VCaP (cell line): ENCODE results near the gene FNIP1.
A peak's percentile ranks its signal among the peaks of the same experiment; 100 is the strongest.

Source experiments
- H3K27ac ChIP-seq: fragments of 450-650 bp; 2 replicates; pipeline ENCODE4 v1.5.1; 2017
- TF ChIP-seq, protein P1 (sequence below): fragments of 450-650 bp; conservative IDR thresholded peaks from 2 replicates; pipeline ENCODE4 v1.5.1; 2017; ENCODE audit warnings: mild to moderate bottlenecking, moderate library complexity

The FNIP1 gene

DNA sequence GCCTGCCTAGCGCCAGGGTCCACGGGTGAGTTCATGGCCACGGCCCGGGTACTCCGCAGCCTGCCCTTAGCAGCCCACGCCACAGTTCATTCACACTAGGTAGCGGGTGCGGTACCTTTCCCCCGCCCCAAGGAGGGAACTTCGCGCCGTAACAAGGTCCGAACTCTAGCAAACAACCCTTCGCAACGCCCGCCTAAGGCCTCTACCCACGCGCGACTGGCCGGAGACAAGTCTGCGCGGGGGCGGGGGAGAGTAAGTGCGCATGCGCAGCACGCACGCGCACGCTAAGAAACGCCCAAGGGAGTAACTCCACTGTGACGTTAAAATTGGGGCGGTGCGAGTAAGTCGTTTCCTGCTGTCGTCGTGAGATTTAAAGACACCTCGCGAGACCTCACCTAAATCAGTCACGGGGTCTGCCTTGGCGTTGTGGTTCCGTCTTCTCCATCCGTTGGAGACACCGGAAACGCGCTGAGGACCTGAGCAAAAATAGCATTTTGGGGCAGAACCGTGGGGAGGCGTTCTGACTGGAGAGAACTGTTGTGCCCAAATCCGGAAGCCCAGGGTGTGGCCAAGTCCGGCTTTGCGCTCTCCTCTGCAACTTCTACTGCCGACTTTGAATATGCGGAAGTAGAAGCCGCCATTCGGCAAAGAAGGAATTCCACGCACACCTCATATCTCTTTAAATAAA lies 161.7 kb downstream of the FNIP1 start, which contains the start of gene RAPGEF6:
RAPGEF6 (minus strand) TSS at position 234 of the 688 bp plus-strand sequence; CDS start at position 35, 199 bp downstream.
- TF ChIP-seq, protein P1, sequence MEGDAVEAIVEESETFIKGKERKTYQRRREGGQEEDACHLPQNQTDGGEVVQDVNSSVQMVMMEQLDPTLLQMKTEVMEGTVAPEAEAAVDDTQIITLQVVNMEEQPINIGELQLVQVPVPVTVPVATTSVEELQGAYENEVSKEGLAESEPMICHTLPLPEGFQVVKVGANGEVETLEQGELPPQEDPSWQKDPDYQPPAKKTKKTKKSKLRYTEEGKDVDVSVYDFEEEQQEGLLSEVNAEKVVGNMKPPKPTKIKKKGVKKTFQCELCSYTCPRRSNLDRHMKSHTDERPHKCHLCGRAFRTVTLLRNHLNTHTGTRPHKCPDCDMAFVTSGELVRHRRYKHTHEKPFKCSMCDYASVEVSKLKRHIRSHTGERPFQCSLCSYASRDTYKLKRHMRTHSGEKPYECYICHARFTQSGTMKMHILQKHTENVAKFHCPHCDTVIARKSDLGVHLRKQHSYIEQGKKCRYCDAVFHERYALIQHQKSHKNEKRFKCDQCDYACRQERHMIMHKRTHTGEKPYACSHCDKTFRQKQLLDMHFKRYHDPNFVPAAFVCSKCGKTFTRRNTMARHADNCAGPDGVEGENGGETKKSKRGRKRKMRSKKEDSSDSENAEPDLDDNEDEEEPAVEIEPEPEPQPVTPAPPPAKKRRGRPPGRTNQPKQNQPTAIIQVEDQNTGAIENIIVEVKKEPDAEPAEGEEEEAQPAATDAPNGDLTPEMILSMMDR: 0 out of 2 replicates have a peak, but pooled peaks have one; percentile 11
- peak within 1 kb of the TSS; percentile 99 for H3K27ac ChIP-seq

DNA sequence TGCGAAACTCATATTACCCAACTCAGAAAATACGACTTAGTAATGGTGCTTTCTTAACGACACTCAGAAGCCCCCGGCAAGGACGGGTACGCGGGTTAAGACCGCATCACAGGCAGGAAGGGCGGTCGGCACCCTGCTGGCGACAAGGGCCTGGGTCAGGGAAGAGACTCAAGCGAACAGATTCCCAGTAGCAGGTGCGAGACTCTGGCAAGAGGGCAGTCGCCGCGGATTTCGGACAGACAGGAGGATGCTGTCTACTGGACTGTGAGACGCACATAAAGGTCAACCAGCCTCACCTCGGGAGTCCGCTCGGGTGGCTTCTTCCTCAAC lies 162.2 kb downstream of the FNIP1 start:
- peak overlapping the region; percentile 99 for H3K27ac ChIP-seq
- TF ChIP-seq, protein P1: 0 out of 2 replicates have a peak, but pooled peaks have one; percentile 18

DNA sequence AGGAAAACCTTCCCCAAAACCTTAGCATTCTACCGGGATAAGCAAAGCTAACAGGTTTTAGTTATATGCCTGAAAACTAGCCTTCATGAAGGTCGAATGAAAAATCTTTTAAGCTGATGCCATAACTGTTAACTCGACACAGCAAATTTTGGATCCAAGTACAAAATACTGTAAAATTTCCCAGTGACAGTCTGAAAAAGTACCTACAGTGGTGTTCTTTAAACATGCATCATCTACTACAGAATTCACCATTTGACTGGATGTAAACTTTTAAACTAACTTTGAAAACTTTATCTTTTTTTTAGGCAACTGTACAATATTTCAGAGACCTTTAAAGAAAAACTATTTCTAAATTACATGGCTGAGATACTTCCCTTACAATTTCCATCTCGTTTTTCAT lies 162.6 kb downstream of the FNIP1 start:
- H3K27ac ChIP-seq: peak overlapping the region; percentile 99

DNA sequence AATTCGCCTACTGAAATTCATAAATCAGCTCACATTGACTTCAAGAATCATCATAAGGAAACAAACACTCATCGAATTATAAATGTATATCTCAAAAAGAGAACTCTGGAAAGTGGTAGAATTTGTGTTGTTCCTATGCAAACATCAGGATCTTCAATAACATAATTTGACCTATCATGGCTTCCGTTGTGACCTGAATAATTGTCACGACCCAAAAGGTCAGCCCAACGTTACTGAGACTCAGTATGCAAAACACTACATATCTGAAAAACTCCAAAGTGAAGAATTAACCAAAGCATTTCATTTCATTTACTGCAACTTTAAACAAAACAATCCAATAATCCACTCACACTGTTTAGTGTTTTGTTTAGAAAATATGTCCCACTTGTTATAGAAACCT lies 163.0 kb downstream of the FNIP1 start:
- H3K27ac ChIP-seq: peak overlapping the region; percentile 99
- TF ChIP-seq, protein P1: no peak

More for the DNA sequence above, 162.6 kb downstream of the FNIP1 start:
- TF ChIP-seq, protein P1: no peak

DNA sequence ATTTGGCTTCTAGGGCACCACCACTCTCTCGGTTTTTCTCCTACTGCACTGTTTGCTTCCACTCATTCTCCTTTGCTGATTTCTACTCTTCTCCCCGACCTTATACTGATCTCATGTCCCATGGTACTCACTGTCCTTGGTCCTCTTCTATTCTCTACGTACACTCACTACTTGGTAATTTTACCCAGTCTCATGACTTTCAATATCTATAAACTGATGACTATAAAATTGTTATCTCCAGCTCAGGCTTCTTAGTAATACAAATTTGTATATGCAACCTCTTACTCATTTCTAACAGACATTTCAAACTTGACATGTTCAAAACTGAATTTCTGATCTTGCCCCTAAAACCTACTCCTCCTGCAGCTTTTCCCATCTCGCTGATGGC lies 165.9 kb downstream of the FNIP1 start:
- TF ChIP-seq, protein P1: no peak
- H3K27ac ChIP-seq: peak overlapping the region; percentile 99

DNA sequence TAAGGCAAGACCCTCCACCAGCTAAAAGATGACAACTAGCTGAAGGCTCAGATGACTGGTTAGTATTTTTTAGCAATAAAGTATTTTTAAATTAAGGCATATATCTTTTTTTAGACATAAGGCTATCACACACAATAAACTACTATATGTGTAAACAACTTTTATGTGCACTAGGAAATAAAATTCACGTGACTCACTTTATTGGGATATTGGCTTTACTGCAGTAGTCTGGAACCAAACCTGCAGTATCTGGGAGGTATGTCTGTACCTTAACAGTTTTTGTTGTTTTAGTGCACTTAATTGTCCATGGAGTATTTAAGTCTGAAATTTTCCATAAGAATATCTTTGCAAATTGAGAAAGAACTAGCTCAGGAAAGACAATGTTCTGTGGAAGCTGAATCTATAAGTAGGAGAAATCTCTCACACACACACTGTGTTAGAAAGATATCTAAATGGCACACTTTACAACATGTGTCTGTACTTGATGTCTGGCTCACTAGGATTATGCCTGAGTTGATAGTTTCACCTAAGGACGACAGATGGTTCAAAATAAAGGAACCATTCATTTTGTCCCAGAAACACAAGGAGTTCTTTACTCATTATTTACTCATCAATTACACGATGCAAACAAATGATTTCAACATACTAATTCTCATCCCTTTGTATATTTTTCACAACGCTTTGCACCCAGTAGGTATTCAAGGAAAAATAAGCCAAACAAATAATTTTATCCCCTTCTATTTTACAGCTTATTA lies 166.4 kb downstream of the FNIP1 start:
- H3K27ac ChIP-seq: peak overlapping the region; percentile 99

DNA sequence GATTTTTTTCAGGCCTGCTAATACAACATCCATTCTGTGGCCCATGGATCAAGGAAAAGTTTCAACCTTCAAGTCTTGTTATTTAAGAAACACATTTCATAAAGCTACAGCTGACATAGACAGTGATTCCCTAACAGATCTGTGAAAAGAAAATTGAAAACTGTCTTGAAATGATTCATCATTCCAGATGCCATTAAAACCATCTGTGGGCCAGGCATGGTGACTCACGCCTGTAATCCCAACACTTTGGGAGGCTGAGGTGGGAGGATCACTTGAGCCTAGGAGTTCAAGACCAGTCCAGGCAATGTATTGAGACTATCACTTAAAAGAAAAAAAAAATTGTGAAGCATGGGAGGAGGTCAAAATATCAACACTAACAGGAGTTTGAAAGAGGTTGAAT lies 167.8 kb downstream of the FNIP1 start:
- TF ChIP-seq, protein P1: no peak
- peak overlapping the region; percentile 99; the same call in 1 of the 2 replicates for H3K27ac ChIP-seq

More for the DNA sequence above, 166.4 kb downstream of the FNIP1 start:
- TF ChIP-seq, protein P1: no peak
